PC-9 (cell line): ENCODE measurements around the gene TRPM8. TPM values are rescaled to one million over a fixed set of nuclear protein-coding genes. Genes with fewer than 3 reads are reported as not detected.

Experiments
- BruUV-seq: library from RNA; stranded (reverse); fragments of 400-500 nt; replicated peaks from 2 replicates; lab custom pipeline; 2021; lab: Mats Ljungman, UMichigan
- CTCF ChIA-PET: fragments of 300-600 bp; sonication (Branson Sonifier 250); formaldehyde crosslinking; loops from one replicate; lab custom pipeline; 2022; ENCODE audit warnings: antibody characterized with exemption; lab: Charles Lee
- POLR2A ChIA-PET: fragments of 300-600 bp; sonication (Branson Sonifier 250); formaldehyde crosslinking; loops from one replicate; lab custom pipeline; 2022; ENCODE audit warnings: antibody characterized with exemption; ENCODE audit not compliant: unreplicated experiment; lab: Charles Lee
- DNase-seq, 2 experiments: peaks; one replicate each; pipeline versions ENCODE4 v3.0.0 to v3.0.0-alpha.2; 2015 to 2022; ENCODE audit warnings: mixed read lengths in 1 of 2
- H2AFZ ChIP-seq: fragments of 200-600 bp; sonication (generic); 2 replicates; pipeline ENCODE4 v1.8.1; 2017; ENCODE audit warnings: antibody characterized with exemption
- H3F3A ChIP-seq: fragments of 200-600 bp; sonication (generic); 2 replicates; pipeline ENCODE4 v1.8.1; 2017; ENCODE audit warnings: antibody characterized with exemption, mild to moderate bottlenecking, low read depth; ENCODE audit not compliant: insufficient read depth
- H3K27ac ChIP-seq: fragments of 200-600 bp; sonication (generic); 2 replicates; pipeline ENCODE4 v1.6.1; 2016; ENCODE audit warnings: mixed run types
- H3K27me3 ChIP-seq: fragments of 200-600 bp; sonication (generic); 2 replicates; pipeline ENCODE4 v1.6.1; 2016; ENCODE audit warnings: low read depth, mixed run types; ENCODE audit not compliant: insufficient read depth
- H3K36me3 ChIP-seq: fragments of 200-600 bp; sonication (generic); 2 replicates; pipeline ENCODE4 v1.6.1; 2016; ENCODE audit warnings: low read depth, mixed run types
- H3K4me1 ChIP-seq: fragments of 200-600 bp; sonication (generic); replicated peaks from 2 replicates; pipeline ENCODE4 v1.6.1; 2016; ENCODE audit warnings: mixed run types; ENCODE audit not compliant: insufficient read depth
- H3K4me2 ChIP-seq: fragments of 200-600 bp; sonication (generic); 2 replicates; pipeline ENCODE4 v1.6.1; 2017; ENCODE audit warnings: mixed run types
- H3K4me3 ChIP-seq: fragments of 200-600 bp; sonication (generic); 2 replicates; pipeline ENCODE4 v1.6.1; 2016; ENCODE audit warnings: mixed run types
- H3K79me2 ChIP-seq: fragments of 200-600 bp; sonication (generic); 2 replicates; pipeline ENCODE4 v1.6.1; 2017; ENCODE audit warnings: low read depth, mixed run types
- H3K9me2 ChIP-seq: fragments of 200-600 bp; sonication (generic); 2 replicates; pipeline ENCODE4 v1.8.1; 2017; ENCODE audit warnings: mild to moderate bottlenecking; ENCODE audit not compliant: insufficient read depth
- H3K9me3 ChIP-seq: fragments of 200-600 bp; sonication (generic); 2 replicates; pipeline ENCODE4 v1.8.1; 2016; ENCODE audit warnings: low read depth; ENCODE audit not compliant: insufficient read depth
- H4K20me1 ChIP-seq: fragments of 200-600 bp; sonication (generic); 2 replicates; pipeline ENCODE4 v1.8.1; 2017; ENCODE audit not compliant: insufficient read depth
- EZH2 ChIP-seq: fragments of 200-600 bp; sonication (generic); IDR thresholded peaks from 2 replicates; pipeline ENCODE4 v1.8.0; 2017; ENCODE audit warnings: antibody characterized with exemption, low read depth
- intact Hi-C: fragments of 100-400 bp; cut with micrococcal nuclease; formaldehyde crosslinking; loops from one replicate; pipeline ENCODE4 v1.10.0; 2022; ENCODE audit not compliant: unreplicated experiment
- total RNA-seq: library from RNA; stranded (reverse); gene quantifications from 2 replicates; pipeline ENCODE4 v1.2.3, GENCODE V29; 2021
- TF ChIP-seq, protein P1 (sequence below): fragments of 200-600 bp; sonication (generic); conservative IDR thresholded peaks from 2 replicates; pipeline ENCODE4 v1.6.1; 2017; ENCODE audit warnings: mixed run types, antibody characterized with exemption, mild to moderate bottlenecking, moderate library complexity

TRPM8 gene
- total RNA-seq, 1 experiment from 2014 or later: 2.1 TPM

DNA sequence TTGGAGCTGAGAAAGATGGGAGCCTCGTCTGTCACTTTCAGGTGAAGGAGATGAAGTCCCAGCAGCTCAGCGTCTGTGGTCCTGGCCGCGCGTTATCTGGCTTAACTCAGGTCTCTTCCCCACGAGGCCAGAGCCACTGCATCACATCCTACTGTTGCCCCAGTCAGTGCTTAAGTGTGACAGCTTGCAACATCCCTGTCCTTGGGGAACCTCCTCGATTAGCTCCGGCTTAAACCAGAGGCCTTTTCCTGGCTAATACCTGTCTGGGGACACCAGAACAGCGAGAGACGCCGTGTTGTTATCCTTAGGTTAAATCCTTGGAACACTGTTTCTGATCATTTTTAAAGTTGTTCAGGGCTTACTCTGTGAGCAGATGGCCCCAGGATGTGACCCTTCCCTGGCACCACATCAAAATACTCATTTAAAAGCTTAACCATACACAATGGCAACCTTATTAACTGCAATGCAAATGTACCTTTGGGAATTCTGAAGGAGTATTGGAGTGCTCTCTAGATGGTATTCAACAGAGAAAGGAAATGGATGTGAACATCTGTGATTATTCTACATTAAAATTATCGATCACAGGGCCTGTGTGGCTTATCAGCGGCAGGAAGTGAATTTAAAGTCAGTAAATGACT lies 72.2 kb downstream of the TRPM8 start:
- intact Hi-C loops: no loop called here
- Histone ChIP-seq H3K9me2 (no peaks in the 10 kb centered on the region), H3K4me2 (no peak overlapping the region), H3K27ac (no peak overlapping the region), H2AFZ (no peak overlapping the region), H3K4me3 (no peak overlapping the region), H3F3A (no peaks in the 10 kb centered on the region), H4K20me1 (no peaks in the 10 kb centered on the region), H3K36me3 (no peaks in the 10 kb centered on the region), H3K27me3 (no peaks in the 10 kb centered on the region), H3K79me2 (no peaks in the 10 kb centered on the region), H3K9me3 (no peaks in the 10 kb centered on the region), H3K4me1 (no peaks in the 10 kb centered on the region)
- ChIA-PET CTCF (interaction anchor here (0.6 kb wide), 1 partner anchor 101 kb away, joined by 4 read pairs; no protein-coding TSS in a partner anchor), POLR2A (interaction anchor here (0.6 kb wide), 1 partner anchor 122 kb away, joined by 9 read pairs; no protein-coding TSS in a partner anchor)
- TF ChIP-seq EZH2: no peak
- TF ChIP-seq, protein P1, sequence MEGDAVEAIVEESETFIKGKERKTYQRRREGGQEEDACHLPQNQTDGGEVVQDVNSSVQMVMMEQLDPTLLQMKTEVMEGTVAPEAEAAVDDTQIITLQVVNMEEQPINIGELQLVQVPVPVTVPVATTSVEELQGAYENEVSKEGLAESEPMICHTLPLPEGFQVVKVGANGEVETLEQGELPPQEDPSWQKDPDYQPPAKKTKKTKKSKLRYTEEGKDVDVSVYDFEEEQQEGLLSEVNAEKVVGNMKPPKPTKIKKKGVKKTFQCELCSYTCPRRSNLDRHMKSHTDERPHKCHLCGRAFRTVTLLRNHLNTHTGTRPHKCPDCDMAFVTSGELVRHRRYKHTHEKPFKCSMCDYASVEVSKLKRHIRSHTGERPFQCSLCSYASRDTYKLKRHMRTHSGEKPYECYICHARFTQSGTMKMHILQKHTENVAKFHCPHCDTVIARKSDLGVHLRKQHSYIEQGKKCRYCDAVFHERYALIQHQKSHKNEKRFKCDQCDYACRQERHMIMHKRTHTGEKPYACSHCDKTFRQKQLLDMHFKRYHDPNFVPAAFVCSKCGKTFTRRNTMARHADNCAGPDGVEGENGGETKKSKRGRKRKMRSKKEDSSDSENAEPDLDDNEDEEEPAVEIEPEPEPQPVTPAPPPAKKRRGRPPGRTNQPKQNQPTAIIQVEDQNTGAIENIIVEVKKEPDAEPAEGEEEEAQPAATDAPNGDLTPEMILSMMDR: no peak
- BruUV-seq: no TSS peak
- DNase-seq: no peak

DNA sequence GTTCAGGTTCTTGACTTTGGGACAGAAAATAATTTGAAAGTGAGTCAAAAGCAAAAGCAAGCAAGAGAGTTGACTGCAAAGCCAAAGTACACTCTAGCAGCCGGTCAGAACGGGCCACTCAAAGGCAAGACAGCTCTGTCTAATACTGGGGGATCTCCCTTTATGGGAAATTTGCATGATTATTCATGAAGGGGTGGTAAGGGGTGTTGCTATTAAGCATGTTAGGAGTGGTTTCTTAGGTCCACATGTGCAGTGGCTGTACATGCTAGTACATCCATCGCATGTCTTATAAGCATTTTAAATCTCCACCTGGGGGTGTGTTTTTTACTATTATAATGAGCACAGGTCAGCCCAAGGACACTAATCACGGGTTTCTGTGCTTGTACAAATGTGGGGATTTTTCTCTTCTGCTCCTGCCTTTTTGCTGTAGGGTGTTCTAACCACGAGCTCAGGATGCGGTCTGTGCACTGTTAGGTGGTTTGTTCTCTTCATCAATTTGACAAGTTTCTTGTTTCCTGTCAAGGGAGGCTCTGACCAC lies 73.2 kb downstream of the TRPM8 start:
- BruUV-seq: no TSS peak
- Histone ChIP-seq H3K9me3 (no peaks in the 10 kb centered on the region), H3K9me2 (no peaks in the 10 kb centered on the region), H3K27ac (no peak overlapping the region), H3K4me3 (no peak overlapping the region), H4K20me1 (no peaks in the 10 kb centered on the region), H3K36me3 (no peaks in the 10 kb centered on the region), H3K79me2 (no peaks in the 10 kb centered on the region), H3F3A (no peaks in the 10 kb centered on the region), H3K27me3 (no peaks in the 10 kb centered on the region), H3K4me1 (no peaks in the 10 kb centered on the region), H2AFZ (no peak overlapping the region), H3K4me2 (no peak overlapping the region)
- CTCF ChIA-PET: interaction anchor here (0.6 kb wide), 1 partner anchor 1182 kb away, joined by 3 read pairs; no protein-coding TSS in a partner anchor
- POLR2A ChIA-PET: no interaction called here
- no peak for DNase-seq
- intact Hi-C loops: no loop called here
- TF ChIP-seq, protein P1: no peak
- no peak for TF ChIP-seq EZH2

- Histone ChIP-seq H3K4me3 (no peak overlapping the region), H3K79me2 (no peaks in the 10 kb centered on the region), H3K9me3 (no peaks in the 10 kb centered on the region), H3K9me2 (no peaks in the 10 kb centered on the region), H2AFZ (no peak overlapping the region), H3K27me3 (no peaks in the 10 kb centered on the region), H3K36me3 (no peaks in the 10 kb centered on the region), H3F3A (no peaks in the 10 kb centered on the region), H4K20me1 (no peaks in the 10 kb centered on the region), H3K27ac (no peak overlapping the region), H3K4me2 (no peak overlapping the region), H3K4me1 (no peaks in the 10 kb centered on the region)
- CTCF ChIA-PET: no interaction called here
- intact Hi-C loops: no loop called here
- BruUV-seq: no TSS peak
- DNase-seq: no peak
- POLR2A ChIA-PET: no interaction called here
- TF ChIP-seq EZH2: no peak
- TF ChIP-seq, protein P1: no peak
Measured at GRCh38 chr2:233991196-233991595, 74.0 kb downstream of the TRPM8 start.
